Endometrial microvascular endothelial cells (primary cell): Measurements from ENCODE around the gene ENPP7. TPM values are rescaled to one million over a fixed set of nuclear protein-coding genes. Genes with fewer than 3 reads are reported as not detected.
"Not testable (repeated sequence)": the region's sequence is repeated elsewhere in the genome, so short reads cannot be mapped to it uniquely, and the experiment has no call there.

Experiments used
- in situ Hi-C: cut with HindIII; loops from 2 replicates; pipeline ENCODE4 v1.10.0; 2017; ENCODE audit warnings: low sequenced_read_pairs, low pct_unique_long_range_greater_than_20kb; ENCODE audit errors: inconsistent ontology term
- total RNA-seq: library from RNA; depleted of rRNA; stranded (reverse); fragments of >200 nt; gene quantifications from one replicate; pipeline ENCODE4 v1.2.3, GENCODE V29; 2015; ENCODE audit errors: inconsistent ontology term

Gene ENPP7
- total RNA-seq, 1 donor from 2014 or later, result not detected

DNA sequence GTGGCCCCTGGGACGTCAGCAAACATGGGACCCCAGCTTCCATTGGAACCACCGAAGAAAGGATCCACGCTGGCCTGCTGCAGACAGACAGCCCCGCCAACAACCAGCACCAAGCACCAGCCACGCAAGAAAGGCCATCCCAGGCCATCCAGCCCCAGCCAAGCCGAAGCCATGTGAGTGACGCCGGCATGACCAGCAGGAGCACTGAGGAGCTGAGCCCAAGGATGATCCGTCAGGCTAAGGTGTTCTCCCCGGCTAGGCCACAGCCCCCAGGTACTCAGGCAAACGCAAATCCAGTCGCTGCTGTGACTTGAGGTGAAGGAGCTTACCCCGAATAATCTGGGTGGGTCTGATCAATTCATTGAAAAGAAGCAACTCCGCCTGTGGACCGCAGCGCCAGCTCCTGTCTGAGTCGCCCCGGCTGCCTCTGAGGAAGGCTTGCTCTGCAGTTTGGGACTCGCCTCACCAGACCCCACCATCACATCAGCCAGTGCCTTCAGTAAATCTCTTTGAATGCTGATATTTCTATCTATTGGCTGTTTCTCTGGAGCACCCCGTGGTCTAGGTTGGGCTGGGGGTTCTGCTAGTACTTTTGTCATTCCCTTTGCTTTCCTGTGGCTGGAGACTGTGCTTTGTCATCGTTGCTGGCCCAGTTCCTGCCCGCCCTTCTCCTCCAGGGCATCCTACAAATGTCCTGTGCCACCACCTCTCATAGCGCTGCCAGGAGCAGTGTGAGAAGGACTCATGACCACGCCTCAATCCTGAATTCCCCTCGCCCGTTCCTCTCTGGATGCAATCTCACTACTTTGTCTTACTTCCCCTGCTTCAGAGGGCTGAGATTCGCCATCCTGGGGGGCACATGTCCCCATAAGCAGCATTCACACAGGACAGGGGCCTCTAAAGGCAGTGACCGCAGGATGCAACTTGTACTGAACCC lies 39.1 kb downstream of the ENPP7 start:
- in situ Hi-C loops, result no loop called here

DNA sequence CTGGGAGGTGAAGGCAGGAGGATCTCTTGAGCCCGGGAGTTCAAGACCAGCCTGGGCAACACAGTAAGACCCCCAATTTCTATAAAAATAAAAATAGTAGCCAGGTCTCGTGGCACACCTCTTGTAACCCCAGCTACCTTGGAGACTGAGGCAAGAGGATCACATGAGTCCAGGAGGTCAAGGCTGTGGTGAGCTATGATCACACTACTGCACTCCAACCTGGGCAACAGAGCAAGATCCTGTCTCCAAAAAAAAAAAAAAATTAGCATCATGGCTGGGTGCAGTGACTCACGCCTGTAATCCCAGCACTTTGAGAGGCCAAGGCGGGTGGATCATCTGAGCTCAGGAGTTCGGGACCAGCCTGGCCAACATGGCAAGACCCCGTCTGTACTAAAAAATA lies 40.5 kb downstream of the ENPP7 start:
- in situ Hi-C loops, result no loop called here

DNA sequence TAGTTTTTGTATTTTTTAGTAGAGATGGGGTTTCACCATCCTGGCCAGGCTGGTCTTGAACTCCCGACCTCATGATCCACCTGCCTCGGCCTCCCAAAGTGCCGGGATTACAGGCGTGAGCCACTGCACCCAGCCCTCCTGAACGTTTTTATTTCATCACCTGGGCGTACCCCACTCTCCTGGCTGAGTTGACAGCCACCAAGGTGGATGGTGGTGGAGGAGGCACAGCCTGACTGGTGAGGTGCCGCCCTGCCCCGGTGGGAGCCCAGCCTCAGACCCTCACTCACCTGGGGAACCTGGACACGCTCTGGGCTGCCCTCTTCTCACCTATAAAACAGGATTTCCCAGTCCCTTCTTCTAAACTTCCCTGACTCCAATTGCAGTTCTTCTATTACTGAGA lies 42.0 kb downstream of the ENPP7 start:
- in situ Hi-C loops, result not testable (repeated sequence)

DNA sequence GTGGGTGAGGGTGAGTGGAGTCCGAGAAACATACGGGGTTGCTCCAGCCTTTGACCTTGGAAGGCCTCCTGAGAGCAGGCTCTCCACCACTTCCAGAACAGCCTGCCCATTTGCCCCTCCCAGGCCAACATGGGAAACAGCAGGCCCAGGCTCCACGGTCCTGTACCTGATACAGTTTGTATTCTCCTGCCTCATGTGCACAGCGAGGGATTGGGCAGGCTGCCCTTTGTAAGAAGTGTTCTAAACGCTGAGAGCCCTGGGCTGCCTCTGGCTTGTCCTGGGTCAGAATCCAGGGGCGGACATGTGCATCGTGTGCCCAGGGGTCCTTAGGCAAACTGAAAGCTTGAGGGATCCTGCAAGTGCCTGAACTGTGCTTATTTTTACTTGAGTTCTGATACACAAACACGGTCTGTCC lies 43.8 kb downstream of the ENPP7 start:
- in situ Hi-C loops, result no loop called here

DNA sequence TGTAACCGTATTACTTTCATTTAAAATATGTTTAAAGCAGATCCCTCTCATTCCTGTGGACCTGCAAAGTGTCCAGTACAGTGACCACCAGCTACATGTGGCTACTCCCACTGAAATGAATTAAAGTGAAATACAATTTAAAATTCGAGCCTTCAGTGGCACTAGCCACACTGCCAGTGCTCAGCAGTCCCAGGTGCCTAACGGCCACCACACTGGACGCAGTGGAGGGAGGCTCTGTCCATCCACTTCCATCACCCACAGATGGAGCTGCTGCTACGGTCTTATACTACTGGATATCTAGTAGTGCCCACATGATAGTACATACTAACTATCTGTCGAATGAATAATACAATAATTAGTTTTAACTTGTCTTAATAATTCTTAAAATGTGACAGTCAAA lies 44.9 kb downstream of the ENPP7 start:
- in situ Hi-C loops, result loop anchor here (25.0 kb wide), 1 partner anchor 212 kb away; no protein-coding TSS in a partner anchor

DNA sequence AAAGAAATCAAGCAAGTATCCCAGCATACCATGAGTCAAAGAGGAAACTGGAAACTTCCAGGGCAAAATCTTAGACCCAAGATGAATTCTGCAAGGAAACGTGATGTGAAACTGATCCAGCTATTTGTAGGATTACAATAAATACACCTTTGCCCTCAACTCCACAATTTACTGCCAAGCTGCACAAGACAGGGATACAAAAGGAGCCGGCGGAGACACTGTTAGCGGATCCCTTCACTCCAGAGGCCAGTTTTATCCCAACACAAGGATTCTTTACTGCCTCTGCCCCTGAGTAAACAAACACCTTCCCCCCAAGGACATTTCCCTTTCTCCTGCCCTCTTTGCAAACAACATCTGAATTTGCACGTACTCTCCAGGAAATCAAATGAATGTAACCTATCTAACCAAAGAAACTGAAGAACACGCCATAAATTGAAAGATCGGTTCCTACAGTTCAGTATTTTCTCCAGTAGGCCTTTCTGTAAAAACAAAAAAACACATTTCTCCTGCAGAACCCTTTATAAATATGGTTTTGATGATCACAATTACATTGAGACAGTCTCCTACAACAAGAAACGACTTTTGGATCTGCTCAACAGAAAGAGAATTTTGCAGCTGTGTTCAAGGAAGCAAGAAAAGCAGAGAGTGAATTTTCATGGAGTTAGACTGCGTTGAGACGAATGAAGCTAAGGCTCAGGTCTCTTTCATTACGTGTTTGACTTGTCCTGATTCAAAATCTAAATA lies 45.8 kb downstream of the ENPP7 start:
- in situ Hi-C loops, result loop anchor here (25.0 kb wide), 1 partner anchor 211 kb away; no protein-coding TSS in a partner anchor

DNA sequence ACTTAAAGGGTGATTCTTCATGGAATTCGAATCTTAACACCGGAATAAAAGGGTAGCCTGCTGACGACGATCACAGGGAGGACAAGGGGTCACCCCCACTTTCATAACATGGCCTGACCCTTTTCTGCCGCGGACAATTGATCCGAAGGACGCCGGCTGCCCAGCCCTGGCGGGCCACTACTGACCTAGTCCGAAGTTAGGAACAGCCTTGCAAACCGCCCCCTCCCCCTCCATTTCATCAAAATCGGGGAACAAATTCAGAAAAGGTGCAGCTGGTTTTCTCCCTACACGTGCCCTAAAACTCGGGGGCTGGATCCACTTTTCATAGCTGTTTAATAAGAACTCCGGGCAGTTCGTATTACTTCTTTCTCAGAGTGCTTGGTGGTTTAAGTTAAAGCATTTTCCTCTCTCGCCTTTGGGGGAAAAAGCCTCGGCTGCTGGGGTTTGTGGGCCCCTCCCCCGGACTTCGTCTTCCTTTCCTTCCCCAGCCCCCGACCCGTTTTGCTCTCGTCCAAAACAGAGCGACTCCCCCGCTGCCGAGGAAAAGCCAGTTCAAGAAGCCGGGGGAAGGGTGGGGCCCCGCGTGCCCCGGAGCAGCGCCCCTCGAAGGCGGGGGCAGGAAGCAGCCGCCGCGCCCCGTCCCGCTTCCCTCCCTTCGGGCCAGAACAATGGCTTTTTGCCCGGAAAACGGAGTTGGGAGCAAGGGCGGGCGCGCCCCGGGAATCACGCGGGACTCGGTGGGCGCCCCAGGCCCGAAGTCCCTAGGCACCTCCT lies 46.6 kb downstream of the ENPP7 start:
- in situ Hi-C loops, result loop anchor here (25.0 kb wide), 1 partner anchor 210 kb away; no protein-coding TSS in a partner anchor

DNA sequence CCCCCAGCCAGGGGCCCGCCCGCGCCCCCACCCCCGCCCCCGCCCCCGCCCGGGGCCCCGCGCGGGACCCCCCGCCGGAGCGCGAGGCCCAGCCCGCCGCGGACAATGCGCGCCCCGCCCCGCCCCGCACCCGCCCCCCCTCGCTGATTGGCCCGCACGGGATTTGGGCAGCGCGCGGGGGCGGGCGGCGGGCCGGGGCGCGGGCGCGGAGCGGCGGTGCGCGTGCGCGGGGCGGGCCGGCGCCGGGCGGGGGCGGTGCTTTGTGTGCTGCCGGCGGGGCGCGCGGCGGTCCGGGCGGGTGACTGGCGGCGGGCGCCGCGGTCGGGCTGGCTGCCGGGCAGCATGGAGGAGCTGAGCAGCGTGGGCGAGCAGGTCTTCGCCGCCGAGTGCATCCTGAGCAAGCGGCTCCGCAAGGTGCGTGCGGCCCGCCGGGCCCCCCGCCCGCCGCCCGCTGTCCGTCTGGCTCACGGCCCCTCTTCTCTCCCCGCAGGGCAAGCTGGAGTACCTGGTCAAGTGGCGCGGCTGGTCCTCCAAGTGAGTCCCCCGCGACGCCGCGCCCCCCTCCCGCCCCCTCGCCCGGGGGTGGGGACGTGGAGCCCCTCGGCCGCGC lies 47.3 kb downstream of the ENPP7 start, which contains the start of gene CBX2:
Gene CBX2, plus strand, starts transcription at position 255 of the 610 bp plus-strand sequence. Its CDS starts 88 bp downstream, at position 343.
- in situ Hi-C loops, result loop anchor here (25.0 kb wide), 1 partner anchor 209 kb away; no protein-coding TSS in a partner anchor

DNA sequence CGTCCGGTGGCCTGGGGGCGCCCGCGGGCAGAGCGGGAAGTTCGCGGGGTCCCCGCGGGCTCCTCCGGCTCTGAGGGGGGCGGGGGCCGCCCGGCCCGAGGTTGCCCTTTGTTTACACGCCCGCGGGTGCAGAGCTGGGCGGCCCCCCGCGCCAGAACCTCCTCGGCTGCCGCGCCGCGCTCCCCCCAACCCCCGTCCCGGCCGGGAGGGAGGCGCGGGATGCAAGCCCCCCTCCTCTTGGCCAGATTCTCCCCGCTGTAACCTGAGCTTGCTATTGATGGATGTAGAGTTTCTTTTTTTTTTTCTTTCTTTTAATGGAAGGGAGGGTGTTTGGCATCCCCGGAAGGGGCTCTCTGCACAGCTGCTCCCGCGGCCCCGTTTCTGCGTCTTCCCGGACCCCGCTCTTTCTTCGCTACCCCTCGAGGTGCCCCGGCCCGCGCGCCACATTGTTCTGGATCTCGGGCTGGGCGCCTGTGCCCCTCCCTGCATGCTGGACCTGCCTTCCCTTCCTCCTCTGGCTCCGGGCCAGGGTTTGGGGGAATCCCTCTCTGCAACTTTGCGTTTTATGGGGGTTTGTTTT lies 47.9 kb downstream of the ENPP7 start:
- in situ Hi-C loops, result loop anchor here (25.0 kb wide), 1 partner anchor 209 kb away; no protein-coding TSS in a partner anchor

DNA sequence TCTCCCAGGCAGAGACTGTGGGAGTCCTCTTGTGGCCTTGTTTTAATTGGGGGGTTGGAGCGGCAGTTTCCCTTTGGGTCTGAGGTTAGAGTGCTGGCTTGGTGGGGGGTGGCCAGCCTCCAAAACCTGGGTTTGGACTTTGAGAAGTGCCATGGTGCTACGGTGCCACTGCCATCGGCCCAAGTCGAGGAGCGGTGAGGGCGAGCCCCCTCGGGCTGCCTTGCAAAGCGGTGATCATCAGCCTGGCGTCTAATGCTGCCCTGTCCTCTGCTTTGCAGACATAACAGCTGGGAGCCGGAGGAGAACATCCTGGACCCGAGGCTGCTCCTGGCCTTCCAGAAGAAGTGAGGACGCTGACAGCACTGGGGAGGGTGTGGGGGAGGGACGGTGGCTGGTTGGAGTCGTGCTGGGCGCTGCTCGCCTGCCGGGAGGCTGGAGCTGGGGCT lies 48.4 kb downstream of the ENPP7 start:
- in situ Hi-C loops, result loop anchor here (25.0 kb wide), 1 partner anchor 208 kb away; no protein-coding TSS in a partner anchor

DNA sequence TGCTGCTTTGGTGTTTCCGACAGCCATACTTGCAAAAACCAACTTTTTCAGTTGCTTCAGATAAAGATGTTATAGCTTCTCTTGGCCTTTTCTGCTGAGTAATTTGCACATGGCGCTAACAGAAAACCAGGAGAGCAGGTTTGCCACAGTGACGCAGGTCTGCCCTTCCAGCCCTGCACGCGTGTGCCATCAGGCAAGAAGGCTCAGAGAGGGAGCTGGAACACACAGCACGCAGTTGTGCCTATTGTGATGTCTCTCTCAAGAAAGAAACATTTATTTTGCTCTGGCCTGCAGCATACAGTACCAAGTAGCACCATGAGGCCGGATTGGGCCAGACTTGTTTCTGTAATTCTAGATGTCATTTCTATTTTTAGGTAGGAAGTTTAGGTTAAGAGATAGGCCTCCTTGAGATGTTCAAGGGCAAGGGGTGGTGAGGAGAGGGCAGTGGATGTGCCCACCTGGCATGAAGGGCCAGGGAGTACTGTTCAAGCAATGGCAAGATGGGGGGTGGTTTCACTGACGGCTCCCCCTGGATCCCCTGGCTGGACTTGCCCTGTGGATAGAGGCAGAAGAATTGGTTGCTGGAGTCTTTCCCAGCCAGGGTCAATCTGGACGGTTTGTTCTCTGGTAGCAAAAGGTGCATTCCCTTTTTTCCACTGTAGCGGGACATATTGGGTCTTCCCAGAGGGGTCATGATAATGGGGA lies 49.1 kb downstream of the ENPP7 start:
- in situ Hi-C loops, result loop anchor here (25.0 kb wide), 1 partner anchor 207 kb away; no protein-coding TSS in a partner anchor

DNA sequence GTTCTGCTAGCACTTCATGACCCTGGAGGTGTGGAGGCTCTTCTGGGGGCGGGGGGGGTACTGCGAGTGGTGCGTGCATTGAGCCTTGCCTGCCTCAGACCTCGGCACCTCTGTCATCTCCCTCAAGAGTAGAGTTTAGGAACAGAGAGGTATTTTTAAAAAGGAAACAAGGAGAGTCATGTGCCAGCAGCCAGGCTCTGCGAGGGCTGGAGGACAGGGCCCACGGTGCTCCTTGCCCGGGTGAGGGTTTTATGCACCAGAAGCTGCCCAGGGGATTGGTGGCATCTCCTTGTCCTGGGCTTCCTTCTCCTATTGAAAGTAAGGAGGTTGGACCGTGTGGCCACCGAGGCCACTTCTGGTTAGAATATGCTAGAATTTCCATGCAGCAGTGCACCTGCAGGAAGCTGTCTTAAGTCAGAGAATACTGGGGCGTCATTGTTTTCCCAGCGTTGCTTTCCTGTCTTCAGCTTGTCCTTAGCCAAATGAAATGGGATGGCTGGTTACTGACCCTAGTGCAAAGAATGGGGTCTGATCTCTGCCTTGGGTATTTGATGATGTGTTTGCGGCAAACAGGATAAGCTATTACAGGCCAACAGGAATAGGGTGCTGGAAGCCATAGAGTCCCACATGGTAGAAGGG lies 50.4 kb downstream of the ENPP7 start:
- in situ Hi-C loops, result loop anchor here (25.0 kb wide), 1 partner anchor 206 kb away; no protein-coding TSS in a partner anchor

DNA sequence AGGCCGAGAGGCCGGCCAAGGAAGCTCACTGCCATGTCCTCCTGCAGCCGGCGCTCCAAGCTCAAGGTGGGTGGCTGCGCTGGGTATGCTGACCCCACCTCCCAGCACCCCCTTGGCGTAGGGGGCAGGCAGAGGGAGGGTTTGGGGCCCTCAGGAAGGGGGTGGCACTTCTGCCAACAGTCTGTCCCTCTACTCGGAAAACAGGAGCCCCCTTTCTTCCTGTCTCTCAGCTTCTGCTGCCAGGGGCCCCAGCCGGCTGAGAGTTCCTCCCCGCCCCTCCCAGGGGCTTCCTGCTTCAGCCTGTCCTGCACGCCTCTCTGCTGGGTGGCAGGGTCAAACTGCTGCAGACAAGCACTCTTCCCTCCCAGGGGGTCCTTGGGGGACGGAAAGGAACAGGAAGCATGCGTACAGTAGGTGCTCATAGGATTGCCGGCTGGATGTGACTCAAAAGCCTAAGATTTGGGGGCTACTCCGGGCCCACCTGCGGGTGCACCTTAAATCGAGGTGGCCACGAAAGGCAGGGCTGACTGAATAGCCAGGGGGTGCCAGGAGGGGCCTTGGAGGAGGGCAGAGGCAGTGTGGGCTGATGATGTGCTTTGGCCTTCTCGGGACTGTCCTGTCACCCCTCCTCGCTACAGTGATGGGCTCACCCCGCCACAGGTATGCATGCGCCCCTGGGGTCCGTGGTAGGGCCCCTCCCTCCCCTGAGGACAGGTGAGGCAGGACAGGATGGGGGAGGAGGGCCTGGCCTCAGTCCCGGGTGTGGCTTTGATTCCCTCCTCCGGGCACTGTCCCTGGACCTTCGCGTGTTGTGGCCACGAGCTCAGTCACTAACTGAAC lies 51.2 kb downstream of the ENPP7 start:
- in situ Hi-C loops, result loop anchor here (25.0 kb wide), 1 partner anchor 205 kb away; no protein-coding TSS in a partner anchor

DNA sequence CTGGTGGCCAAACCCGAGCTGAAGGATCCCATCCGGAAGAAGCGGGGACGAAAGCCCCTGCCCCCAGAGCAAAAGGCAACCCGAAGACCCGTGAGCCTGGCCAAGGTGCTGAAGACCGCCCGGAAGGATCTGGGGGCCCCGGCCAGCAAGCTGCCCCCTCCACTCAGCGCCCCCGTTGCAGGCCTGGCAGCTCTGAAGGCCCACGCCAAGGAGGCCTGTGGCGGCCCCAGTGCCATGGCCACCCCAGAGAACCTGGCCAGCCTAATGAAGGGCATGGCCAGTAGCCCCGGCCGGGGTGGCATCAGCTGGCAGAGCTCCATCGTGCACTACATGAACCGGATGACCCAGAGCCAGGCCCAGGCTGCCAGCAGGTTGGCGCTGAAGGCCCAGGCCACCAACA lies 53.1 kb downstream of the ENPP7 start:
- in situ Hi-C loops, result loop anchor here (25.0 kb wide), 1 partner anchor 203 kb away; no protein-coding TSS in a partner anchor

DNA sequence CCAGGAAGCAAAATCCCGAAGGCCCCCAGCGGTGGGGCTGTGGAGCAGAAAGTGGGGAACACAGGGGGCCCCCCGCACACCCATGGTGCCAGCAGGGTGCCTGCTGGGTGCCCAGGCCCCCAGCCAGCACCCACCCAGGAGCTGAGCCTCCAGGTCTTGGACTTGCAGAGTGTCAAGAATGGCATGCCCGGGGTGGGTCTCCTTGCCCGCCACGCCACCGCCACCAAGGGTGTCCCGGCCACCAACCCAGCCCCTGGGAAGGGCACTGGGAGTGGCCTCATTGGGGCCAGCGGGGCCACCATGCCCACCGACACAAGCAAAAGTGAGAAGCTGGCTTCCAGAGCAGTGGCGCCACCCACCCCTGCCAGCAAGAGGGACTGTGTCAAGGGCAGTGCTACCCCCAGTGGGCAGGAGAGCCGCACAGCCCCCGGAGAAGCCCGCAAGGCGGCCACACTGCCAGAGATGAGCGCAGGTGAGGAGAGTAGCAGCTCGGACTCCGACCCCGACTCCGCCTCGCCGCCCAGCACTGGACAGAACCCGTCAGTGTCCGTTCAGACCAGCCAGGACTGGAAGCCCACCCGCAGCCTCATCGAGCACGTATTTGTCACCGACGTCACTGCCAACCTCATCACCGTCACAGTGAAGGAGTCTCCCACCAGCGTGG lies 53.7 kb downstream of the ENPP7 start:
- in situ Hi-C loops, result loop anchor here (25.0 kb wide), 1 partner anchor 203 kb away; no protein-coding TSS in a partner anchor
